Measurements from ENCODE around the gene LYRM9.
"Not testable (repeated sequence)": the region's sequence is repeated elsewhere in the genome, so short reads cannot be mapped to it uniquely, and the experiment has no call there.

LYRM9 gene

DNA sequence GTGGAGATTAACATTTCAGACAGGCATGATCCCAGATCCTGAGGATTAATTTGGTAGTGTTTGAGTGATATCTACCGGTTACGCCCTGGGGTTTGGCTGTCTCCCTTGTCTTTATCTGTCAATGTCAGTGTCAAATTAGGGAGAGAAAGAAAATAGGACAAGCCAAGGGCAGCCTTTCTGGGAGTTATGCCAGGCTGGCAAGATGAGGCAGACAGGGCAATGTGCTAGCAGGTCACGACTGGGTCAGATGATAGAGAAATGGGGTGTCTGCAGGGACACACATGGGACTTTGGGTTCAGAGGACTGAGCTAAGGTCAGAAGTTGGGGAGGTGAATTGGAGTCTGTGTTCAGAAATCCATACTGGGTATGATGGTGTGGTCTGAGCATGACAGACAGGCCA is 27.4 kb upstream of the LYRM9 start:
- in situ Hi-C loops (cut with HindIII; ENCODE audit: low pct_unique_long_range_greater_than_20kb, low sequenced_read_pairs): no loop called here
- no peak for TF ChIP-seq JUND (IDR thresholded peaks at IDR 0.05; ENCODE audit: low read depth)
- DNase-seq (ENCODE audit: low read depth in 1 of 2, low spot score in 1 of 2): no peak

DNA sequence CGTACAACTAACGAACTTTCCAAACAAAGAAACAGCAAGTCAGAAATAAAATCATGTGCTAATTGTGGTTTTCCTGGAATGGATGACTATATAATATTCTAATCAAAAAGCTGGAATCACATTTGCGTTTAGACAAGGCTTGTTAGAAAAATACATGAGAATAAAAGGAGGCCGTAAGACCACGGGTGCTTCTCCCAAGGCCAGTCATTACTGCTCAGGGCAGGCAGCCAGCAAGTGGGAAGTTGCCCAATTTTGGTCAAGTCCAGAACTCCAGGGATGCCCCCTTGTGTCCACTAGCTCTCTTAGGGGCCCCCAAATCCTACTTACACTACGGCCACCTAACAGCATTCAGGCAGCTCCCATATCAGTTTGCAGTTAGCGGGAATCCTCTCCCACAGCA is 25.9 kb upstream of the LYRM9 start:
- in situ Hi-C loops (cut with HindIII; ENCODE audit: low pct_unique_long_range_greater_than_20kb, low sequenced_read_pairs): no loop called here
- DNase-seq (ENCODE audit: low read depth in 1 of 2, low spot score in 1 of 2): no peak
- TF ChIP-seq JUND (IDR thresholded peaks at IDR 0.05; ENCODE audit: low read depth): no peak

DNA sequence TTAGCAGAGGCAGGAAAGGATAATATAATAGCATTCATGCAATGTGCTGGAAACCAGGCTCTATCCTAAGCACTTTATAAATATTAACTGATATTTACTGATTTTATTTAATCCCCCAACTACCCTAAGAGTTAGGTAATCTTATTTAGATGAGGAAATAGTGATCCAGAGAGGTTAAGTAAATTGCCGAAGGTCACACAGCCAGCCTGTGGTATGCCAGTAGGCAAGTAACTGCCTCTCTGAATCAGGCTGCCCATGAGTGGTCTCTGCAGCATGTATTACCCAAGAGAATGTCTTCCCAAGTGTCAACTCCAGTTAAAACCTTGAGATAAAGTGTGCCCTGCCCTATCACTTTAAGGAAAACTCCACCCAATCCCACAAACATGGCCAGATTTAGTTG is 25.3 kb upstream of the LYRM9 start:
- in situ Hi-C loops (cut with HindIII; ENCODE audit: low pct_unique_long_range_greater_than_20kb, low sequenced_read_pairs): no loop called here
- no peak for TF ChIP-seq JUND (IDR thresholded peaks at IDR 0.05; ENCODE audit: low read depth)
- DNase-seq (ENCODE audit: low read depth in 1 of 2, low spot score in 1 of 2): no peak

DNA sequence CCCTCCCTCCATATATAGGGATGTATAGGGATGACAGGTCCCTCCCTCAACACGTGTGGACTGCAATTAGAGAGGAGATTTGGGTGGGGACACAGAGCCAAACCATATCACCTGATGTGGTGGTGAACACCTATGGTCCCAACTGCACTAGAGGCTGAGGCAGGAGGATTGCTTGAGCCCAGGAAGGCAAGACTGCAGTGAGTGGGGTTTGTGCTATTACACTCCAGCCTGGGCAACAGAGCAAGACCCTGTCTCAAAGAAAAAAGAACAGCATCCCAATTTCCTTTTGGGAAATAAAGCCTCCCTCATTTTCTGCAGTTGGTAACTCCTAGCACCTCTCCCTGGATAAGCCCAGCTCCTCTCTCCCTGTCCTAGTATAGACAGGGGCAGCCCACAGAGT is 23.8 kb upstream of the LYRM9 start:
- in situ Hi-C loops (cut with HindIII; ENCODE audit: low pct_unique_long_range_greater_than_20kb, low sequenced_read_pairs): no loop called here
- TF ChIP-seq JUND (IDR thresholded peaks at IDR 0.05; ENCODE audit: low read depth): no peak
- DNase-seq (ENCODE audit: low read depth in 1 of 2, low spot score in 1 of 2): no peak

DNA sequence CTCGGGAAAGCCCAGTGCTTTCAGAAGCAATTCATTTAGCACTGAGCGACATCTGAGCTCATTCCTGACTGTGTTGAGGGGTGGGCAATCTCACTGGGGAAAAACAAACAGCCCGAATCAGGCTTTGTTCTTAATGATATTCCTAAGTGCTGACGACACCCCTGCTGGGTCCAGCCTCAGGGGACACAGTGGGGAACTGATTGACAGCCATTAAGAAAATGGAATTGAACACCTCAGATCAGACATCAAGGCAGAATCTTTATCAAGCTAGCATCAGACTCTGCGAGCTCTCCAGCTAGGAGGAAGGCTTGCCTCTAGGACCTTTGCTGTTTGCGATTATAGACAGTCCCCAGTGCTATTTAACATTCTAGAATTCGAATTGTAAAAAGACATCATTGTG is 22.5 kb upstream of the LYRM9 start:
- no peak for DNase-seq (ENCODE audit: low read depth in 1 of 2, low spot score in 1 of 2)
- in situ Hi-C loops (cut with HindIII; ENCODE audit: low pct_unique_long_range_greater_than_20kb, low sequenced_read_pairs): no loop called here
- TF ChIP-seq JUND (IDR thresholded peaks at IDR 0.05; ENCODE audit: low read depth): no peak

DNA sequence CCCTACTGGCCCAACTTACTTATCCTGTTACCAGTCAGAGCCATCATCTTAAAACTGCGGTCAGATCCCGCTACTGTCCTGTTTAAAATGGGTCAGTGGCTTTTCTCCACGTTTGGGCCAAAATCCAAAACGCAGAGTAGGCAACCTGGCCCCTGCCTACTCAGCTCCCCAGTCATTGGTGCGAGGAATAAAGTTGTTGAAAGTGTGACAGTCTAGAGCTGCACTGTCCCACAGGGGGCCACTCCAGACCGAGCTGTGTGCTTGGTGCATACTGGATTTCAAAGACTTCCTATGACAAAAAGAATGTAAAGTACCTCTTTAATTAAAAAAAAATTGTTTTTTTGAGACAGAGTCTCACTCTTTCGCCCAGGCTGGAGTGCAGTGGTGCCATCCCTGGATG is 21.2 kb upstream of the LYRM9 start:
- in situ Hi-C loops (cut with HindIII; ENCODE audit: low pct_unique_long_range_greater_than_20kb, low sequenced_read_pairs): no loop called here
- no peak for TF ChIP-seq JUND (IDR thresholded peaks at IDR 0.05; ENCODE audit: low read depth)
- no peak for DNase-seq (ENCODE audit: low read depth in 1 of 2, low spot score in 1 of 2)

DNA sequence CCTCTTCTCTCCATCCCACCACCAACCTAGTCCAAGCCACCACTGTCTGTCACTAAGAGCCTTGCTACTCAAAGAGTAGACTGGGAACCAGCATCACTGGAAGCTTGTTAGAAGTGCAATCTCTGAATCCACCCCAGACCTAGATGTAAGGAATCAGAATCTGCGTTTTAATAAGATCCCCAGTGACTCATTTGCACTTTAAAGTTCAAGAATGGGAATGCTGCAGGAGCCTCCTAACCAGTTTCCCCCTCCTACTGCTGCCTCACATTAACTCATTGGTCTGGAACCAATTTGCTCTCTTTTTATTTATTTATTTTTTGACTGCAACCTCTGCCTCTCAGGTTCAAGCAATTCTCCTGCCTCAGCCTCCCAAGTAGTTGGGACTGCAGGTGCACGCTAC is 19.8 kb upstream of the LYRM9 start:
- in situ Hi-C loops (cut with HindIII; ENCODE audit: low pct_unique_long_range_greater_than_20kb, low sequenced_read_pairs): no loop called here
- DNase-seq (ENCODE audit: low read depth in 1 of 2, low spot score in 1 of 2): no peak
- TF ChIP-seq JUND (IDR thresholded peaks at IDR 0.05; ENCODE audit: low read depth): no peak

DNA sequence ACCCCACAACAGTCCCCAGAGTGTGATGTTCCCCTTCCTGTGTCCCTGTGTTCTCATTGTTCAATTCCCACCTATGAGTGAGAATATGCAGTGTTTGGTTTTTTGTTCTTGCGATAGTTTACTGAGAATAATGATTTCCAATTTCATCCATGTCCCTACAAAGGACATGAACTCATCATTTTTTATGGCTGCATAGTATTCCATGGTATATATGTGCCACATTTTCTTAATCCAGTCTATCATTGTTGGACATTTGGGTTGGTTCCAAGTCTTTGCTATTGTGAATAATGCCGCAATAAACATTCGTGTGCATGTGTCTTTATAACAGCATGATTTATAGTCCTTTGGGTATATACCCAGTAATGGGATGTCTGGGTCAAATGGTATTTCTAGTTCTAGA is 19.1 kb upstream of the LYRM9 start:
- not testable (repeated sequence) for DNase-seq (ENCODE audit: low read depth in 1 of 2, low spot score in 1 of 2)

DNA sequence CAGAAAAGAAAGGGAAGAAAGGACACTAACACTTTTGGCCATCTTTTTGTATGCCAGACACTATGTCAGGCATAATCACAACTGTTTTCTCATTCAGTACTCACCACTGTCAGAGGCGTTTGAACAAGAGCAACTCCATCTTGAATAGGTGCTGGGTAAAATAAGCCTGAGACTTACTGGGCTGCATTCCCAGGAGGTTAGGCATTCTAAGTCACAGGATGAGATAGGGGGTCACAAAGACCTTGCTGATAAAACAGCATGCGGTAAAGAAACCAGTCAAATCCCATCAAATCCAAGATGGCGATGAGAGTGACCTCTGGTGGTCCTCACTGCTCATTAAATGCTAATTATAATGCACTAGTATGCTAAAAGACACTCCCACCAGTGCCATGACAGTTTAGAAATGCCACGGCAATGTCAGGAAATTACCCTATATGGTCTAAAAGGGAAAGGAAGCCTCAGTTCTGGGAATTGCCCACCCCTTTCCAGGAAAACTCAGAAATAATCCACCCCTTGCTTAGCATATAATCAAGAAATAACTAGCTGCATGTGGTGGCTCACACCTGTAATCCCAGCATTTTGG is 14.9 kb upstream of the LYRM9 start:
- in situ Hi-C loops (cut with HindIII; ENCODE audit: low pct_unique_long_range_greater_than_20kb, low sequenced_read_pairs): no loop called here
- no peak for TF ChIP-seq JUND (IDR thresholded peaks at IDR 0.05; ENCODE audit: low read depth)
- DNase-seq (ENCODE audit: low read depth in 1 of 2, low spot score in 1 of 2): no peak

More for the DNA sequence above, 19.1 kb upstream of the LYRM9 start:
- in situ Hi-C loops (cut with HindIII; ENCODE audit: low pct_unique_long_range_greater_than_20kb, low sequenced_read_pairs): not testable (repeated sequence)

DNA sequence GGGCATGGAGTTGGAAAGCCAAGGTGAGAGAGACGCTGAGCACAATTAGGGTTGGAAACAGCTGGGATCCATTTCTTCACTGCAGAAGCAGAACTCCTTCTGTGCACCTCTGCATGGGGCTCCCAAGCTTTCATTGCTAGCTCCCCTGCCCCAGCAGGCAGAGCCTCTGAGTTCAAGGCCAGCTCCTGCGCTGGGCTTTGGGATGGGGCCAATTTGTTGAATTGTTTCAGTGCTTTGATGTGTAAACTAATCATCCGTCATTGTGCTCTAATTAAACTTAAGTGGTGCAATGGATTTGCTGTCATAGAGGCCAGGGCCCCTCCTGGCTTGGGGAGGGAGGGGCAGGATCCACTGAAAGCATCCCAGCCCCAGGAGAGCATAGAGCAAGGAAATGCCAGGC is 13.5 kb upstream of the LYRM9 start:
- in situ Hi-C loops (cut with HindIII; ENCODE audit: low pct_unique_long_range_greater_than_20kb, low sequenced_read_pairs): no loop called here
- no peak for TF ChIP-seq JUND (IDR thresholded peaks at IDR 0.05; ENCODE audit: low read depth)
- DNase-seq (ENCODE audit: low read depth in 1 of 2, low spot score in 1 of 2): no peak

DNA sequence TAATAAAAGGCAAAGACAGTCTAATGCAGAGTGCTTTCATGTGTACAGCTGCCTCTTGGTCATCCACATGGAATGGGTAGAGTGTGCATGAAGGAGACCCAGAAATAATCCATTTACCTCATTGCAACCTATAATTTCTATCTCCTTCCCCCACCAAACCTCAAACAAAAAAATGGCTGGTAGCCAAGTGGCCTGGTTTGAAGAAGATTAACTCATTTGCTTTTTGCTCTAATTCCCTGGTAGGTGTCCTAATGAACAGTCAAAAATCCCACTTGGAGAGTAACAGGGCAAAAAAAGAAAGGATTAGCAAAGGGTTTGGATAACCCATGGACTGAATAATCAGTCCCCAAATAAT is 13.0 kb upstream of the LYRM9 start:
- no peak for DNase-seq (ENCODE audit: low read depth in 1 of 2, low spot score in 1 of 2)
- in situ Hi-C loops (cut with HindIII; ENCODE audit: low pct_unique_long_range_greater_than_20kb, low sequenced_read_pairs): no loop called here
- no peak for TF ChIP-seq JUND (IDR thresholded peaks at IDR 0.05; ENCODE audit: low read depth)

DNA sequence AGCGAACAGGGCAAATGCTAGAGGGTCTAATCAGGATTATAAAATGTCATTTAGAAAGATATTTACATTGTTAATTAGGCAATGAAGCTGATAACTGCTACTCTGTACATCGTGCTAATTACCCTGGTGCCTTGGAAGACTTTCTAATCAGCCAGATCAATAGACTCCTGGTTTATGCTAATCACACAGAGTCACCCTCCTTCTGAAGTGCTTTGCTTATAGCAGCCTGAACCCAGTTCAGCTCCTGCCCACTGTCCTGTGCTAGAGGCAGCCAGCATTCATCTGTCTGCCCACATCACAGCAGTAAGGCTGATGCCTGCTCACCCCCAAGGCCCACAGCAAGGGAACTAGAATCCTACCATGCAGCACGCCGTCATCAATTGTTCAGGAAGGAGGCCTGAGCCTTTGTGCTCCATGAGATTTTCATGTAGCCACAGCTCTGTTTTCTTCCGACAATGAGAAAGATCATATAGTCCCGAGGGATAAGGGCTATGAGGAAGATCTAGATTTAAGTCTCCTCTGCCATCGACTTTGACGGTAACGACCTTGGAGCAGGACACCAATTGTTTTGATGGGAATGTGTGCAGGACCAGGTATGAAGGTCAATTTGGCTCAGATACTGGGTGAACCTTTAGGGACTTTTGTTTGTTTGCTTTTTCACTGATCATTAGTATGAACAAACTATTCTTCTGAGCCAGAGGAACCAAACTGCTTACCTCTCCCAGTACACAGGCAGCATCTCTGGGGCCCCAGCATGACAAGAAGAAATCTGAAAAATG is 12.5 kb upstream of the LYRM9 start:
- no peak for DNase-seq (ENCODE audit: low read depth in 1 of 2, low spot score in 1 of 2)
- in situ Hi-C loops (cut with HindIII; ENCODE audit: low pct_unique_long_range_greater_than_20kb, low sequenced_read_pairs): no loop called here
- TF ChIP-seq JUND (IDR thresholded peaks at IDR 0.05; ENCODE audit: low read depth): no peak

DNA sequence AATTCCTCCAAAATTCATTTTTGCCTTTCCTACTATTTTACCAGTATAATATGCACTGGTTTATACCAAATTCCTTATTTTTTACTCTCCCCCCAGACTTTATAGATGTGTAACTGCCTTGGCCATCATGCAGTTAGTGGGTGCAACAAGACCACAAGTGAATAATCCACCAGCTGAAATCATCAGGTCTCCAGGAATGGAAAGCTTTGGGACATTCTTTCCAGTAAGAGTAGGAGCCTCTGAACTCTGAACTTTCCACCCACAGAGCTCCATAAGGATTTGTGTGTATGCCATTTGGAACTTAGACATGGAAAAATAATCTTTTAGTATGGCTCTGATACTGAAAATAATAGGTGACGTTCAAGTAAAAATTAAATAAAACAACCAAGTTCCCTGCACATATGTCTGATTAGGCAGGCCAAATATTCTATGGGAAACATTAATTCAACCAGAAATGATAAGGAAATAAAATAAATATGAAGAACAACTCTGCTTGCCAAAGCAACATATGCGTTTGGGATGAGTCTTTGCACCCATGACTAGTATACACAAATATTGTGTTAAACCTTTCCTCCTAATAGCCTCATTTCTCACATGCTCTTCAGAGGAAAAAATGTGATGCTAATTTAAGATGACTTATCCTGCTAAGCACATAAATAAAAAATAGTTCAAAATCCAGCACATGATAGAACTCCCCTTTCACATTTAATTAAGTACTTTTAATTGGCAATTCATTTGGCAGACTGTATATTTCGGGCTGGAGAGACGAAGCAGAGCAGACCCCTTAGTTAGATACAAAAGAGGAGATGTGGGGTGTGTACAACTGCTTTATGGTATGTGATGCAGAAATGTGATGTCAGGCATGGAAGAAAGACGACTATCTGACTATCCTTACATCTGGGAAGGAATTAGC is 11.6 kb upstream of the LYRM9 start:
- no peak for TF ChIP-seq JUND (IDR thresholded peaks at IDR 0.05; ENCODE audit: low read depth)
- in situ Hi-C loops (cut with HindIII; ENCODE audit: low pct_unique_long_range_greater_than_20kb, low sequenced_read_pairs): no loop called here
- DNase-seq (ENCODE audit: low read depth in 1 of 2, low spot score in 1 of 2): no peak
